Measurements from ENCODE around the gene GSTT2B. TPM values are rescaled to one million over a fixed set of nuclear protein-coding genes. Genes with fewer than 3 reads are reported as not detected.
"Not testable (repeated sequence)": the region's sequence is repeated elsewhere in the genome, so short reads cannot be mapped to it uniquely, and the experiment has no call there.

Gene GSTT2B
- total RNA-seq, 1 donor from 2014 or later = 4.9 TPM

- peak; percentile 17 for DNase-seq (ENCODE audit: low read depth)
- peaks cover 12% of the 10 kb centered on the region for H3K27me3 Mint-ChIP-seq (ENCODE audit: low read depth, unreplicated experiment)
- peak overlapping the region; percentile 59 for H3K4me2 ChIP-seq (ENCODE audit: low read length)
Measured at GRCh38 chr22:23956301-23956900, 4.6 kb downstream of the GSTT2B start.

GRCh38 chr22:23955886-23956285 is 5.1 kb downstream of the GSTT2B start:
- FAIRE-seq = not testable (repeated sequence)

More at GRCh38 chr22:23956301-23956900, 4.6 kb downstream of the GSTT2B start:
- not testable (repeated sequence) for H3K27ac Mint-ChIP-seq (ENCODE audit: unreplicated experiment); H3K36me3 Mint-ChIP-seq (ENCODE audit: low read depth, unreplicated experiment); H3K9me3 ChIP-seq (ENCODE audit: insufficient read depth, low read depth, low read length); H3K4me3 Mint-ChIP-seq (ENCODE audit: unreplicated experiment); H3K9ac ChIP-seq (ENCODE audit: low read length); H3K4me3 ChIP-seq (ENCODE audit: insufficient read depth, low read depth, low read length); H3K27me3 ChIP-seq (ENCODE audit: insufficient read depth, low read length); H2AFZ ChIP-seq (ENCODE audit: low read depth, low read length); H4K20me1 ChIP-seq (ENCODE audit: insufficient read depth, low read length); H3K27ac ChIP-seq (ENCODE audit: low read depth, low read length); H3K9me3 Mint-ChIP-seq (ENCODE audit: unreplicated experiment); H3K4me1 ChIP-seq (ENCODE audit: insufficient read depth, low read length); H3K79me2 ChIP-seq (ENCODE audit: insufficient read depth, low read length); H3K4me1 Mint-ChIP-seq (ENCODE audit: low read depth, unreplicated experiment); H3K36me3 ChIP-seq (ENCODE audit: insufficient read depth, low read length)
- FAIRE-seq = peak; percentile 63
- peak; percentile 69 for TF ChIP-seq CTCF (IDR thresholded peaks at IDR 0.05; ENCODE audit: insufficient read depth, low read depth, low read length)

GRCh38 chr22:23954991-23955305 is 6.0 kb downstream of the GSTT2B start:
- not testable (repeated sequence) for FAIRE-seq

More at GRCh38 chr22:23955886-23956285, 5.1 kb downstream of the GSTT2B start:
- not testable (repeated sequence) for H2AFZ ChIP-seq (ENCODE audit: low read depth, low read length); H3K9me3 Mint-ChIP-seq (ENCODE audit: unreplicated experiment); H3K4me3 Mint-ChIP-seq (ENCODE audit: unreplicated experiment); H3K27me3 ChIP-seq (ENCODE audit: insufficient read depth, low read length); H3K27ac Mint-ChIP-seq (ENCODE audit: unreplicated experiment); DNase-seq (ENCODE audit: low read depth); H3K4me3 ChIP-seq (ENCODE audit: insufficient read depth, low read depth, low read length); H3K79me2 ChIP-seq (ENCODE audit: insufficient read depth, low read length); H3K36me3 ChIP-seq (ENCODE audit: insufficient read depth, low read length); H3K27ac ChIP-seq (ENCODE audit: low read depth, low read length); H3K36me3 Mint-ChIP-seq (ENCODE audit: low read depth, unreplicated experiment); H3K9me3 ChIP-seq (ENCODE audit: insufficient read depth, low read depth, low read length); H3K4me1 ChIP-seq (ENCODE audit: insufficient read depth, low read length); H4K20me1 ChIP-seq (ENCODE audit: insufficient read depth, low read length); H3K9ac ChIP-seq (ENCODE audit: low read length); H3K4me1 Mint-ChIP-seq (ENCODE audit: low read depth, unreplicated experiment); H3K4me2 ChIP-seq (ENCODE audit: low read length)
- peaks cover 12% of the 10 kb centered on the region for H3K27me3 Mint-ChIP-seq (ENCODE audit: low read depth, unreplicated experiment)

GRCh38 chr22:23954193-23954990 is 6.6 kb downstream of the GSTT2B start:
- not testable (repeated sequence) for H3K27ac Mint-ChIP-seq (ENCODE audit: unreplicated experiment); H3K9me3 ChIP-seq (ENCODE audit: insufficient read depth, low read depth, low read length); H3K4me1 ChIP-seq (ENCODE audit: insufficient read depth, low read length); H3K79me2 ChIP-seq (ENCODE audit: insufficient read depth, low read length); H3K9ac ChIP-seq (ENCODE audit: low read length); H3K27ac ChIP-seq (ENCODE audit: low read depth, low read length); H3K36me3 Mint-ChIP-seq (ENCODE audit: low read depth, unreplicated experiment); H3K4me2 ChIP-seq (ENCODE audit: low read length); H3K4me3 ChIP-seq (ENCODE audit: insufficient read depth, low read depth, low read length); H3K9me3 Mint-ChIP-seq (ENCODE audit: unreplicated experiment); H3K36me3 ChIP-seq (ENCODE audit: insufficient read depth, low read length); DNase-seq (ENCODE audit: low read depth); FAIRE-seq; H2AFZ ChIP-seq (ENCODE audit: low read depth, low read length); H3K4me1 Mint-ChIP-seq (ENCODE audit: low read depth, unreplicated experiment); H3K4me3 Mint-ChIP-seq (ENCODE audit: unreplicated experiment); H4K20me1 ChIP-seq (ENCODE audit: insufficient read depth, low read length); H3K27me3 ChIP-seq (ENCODE audit: insufficient read depth, low read length)
- H3K27me3 Mint-ChIP-seq (ENCODE audit: low read depth, unreplicated experiment) = peaks cover 12% of the 10 kb centered on the region

More at GRCh38 chr22:23954991-23955305, 6.0 kb downstream of the GSTT2B start:
- not testable (repeated sequence) for H3K27me3 ChIP-seq (ENCODE audit: insufficient read depth, low read length); H3K9ac ChIP-seq (ENCODE audit: low read length); H3K9me3 ChIP-seq (ENCODE audit: insufficient read depth, low read depth, low read length); H3K27ac ChIP-seq (ENCODE audit: low read depth, low read length); H3K36me3 Mint-ChIP-seq (ENCODE audit: low read depth, unreplicated experiment); H3K79me2 ChIP-seq (ENCODE audit: insufficient read depth, low read length); H4K20me1 ChIP-seq (ENCODE audit: insufficient read depth, low read length); H3K4me3 Mint-ChIP-seq (ENCODE audit: unreplicated experiment); H3K4me1 Mint-ChIP-seq (ENCODE audit: low read depth, unreplicated experiment); H2AFZ ChIP-seq (ENCODE audit: low read depth, low read length); H3K4me2 ChIP-seq (ENCODE audit: low read length); H3K36me3 ChIP-seq (ENCODE audit: insufficient read depth, low read length); H3K4me3 ChIP-seq (ENCODE audit: insufficient read depth, low read depth, low read length); H3K9me3 Mint-ChIP-seq (ENCODE audit: unreplicated experiment); H3K27ac Mint-ChIP-seq (ENCODE audit: unreplicated experiment); DNase-seq (ENCODE audit: low read depth); H3K4me1 ChIP-seq (ENCODE audit: insufficient read depth, low read length)
- peaks cover 12% of the 10 kb centered on the region for H3K27me3 Mint-ChIP-seq (ENCODE audit: low read depth, unreplicated experiment)

GRCh38 chr22:23953485-23953884 is 7.5 kb downstream of the GSTT2B start:
- H3K9me3 Mint-ChIP-seq (ENCODE audit: unreplicated experiment); H3K4me2 ChIP-seq (ENCODE audit: low read length); H3K4me3 ChIP-seq (ENCODE audit: insufficient read depth, low read depth, low read length): not testable (repeated sequence)

More at GRCh38 chr22:23953485-23953884, 7.5 kb downstream of the GSTT2B start:
- H3K9me3 ChIP-seq (ENCODE audit: insufficient read depth, low read depth, low read length); H3K4me1 Mint-ChIP-seq (ENCODE audit: low read depth, unreplicated experiment); DNase-seq (ENCODE audit: low read depth); H3K4me1 ChIP-seq (ENCODE audit: insufficient read depth, low read length); H3K4me3 Mint-ChIP-seq (ENCODE audit: unreplicated experiment); H3K36me3 Mint-ChIP-seq (ENCODE audit: low read depth, unreplicated experiment); H3K27ac Mint-ChIP-seq (ENCODE audit: unreplicated experiment); H3K9ac ChIP-seq (ENCODE audit: low read length); H3K27ac ChIP-seq (ENCODE audit: low read depth, low read length); H3K79me2 ChIP-seq (ENCODE audit: insufficient read depth, low read length); H3K27me3 ChIP-seq (ENCODE audit: insufficient read depth, low read length); H4K20me1 ChIP-seq (ENCODE audit: insufficient read depth, low read length); H2AFZ ChIP-seq (ENCODE audit: low read depth, low read length); H3K36me3 ChIP-seq (ENCODE audit: insufficient read depth, low read length); FAIRE-seq: not testable (repeated sequence)
- H3K27me3 Mint-ChIP-seq (ENCODE audit: low read depth, unreplicated experiment) = peaks cover 12% of the 10 kb centered on the region
